Thymus (tissue), 11 donors: ENCODE data around the gene ACTL10. TPM values are rescaled to one million over a fixed set of nuclear protein-coding genes. Genes with fewer than 3 reads are reported as not detected.
"Not testable (repeated sequence)": the region's sequence is repeated elsewhere in the genome, so short reads cannot be mapped to it uniquely, and the experiment has no call there.

ENCODE experiments used
- DNase-seq, 9 donors: peaks; one replicate each; pipeline ENCODE4 v3.0.0-alpha.2; 2013; ENCODE audit warnings: low spot score in 9 of 9, low read depth in 6 of 9, missing footprints in 1 of 9
- H3K27ac ChIP-seq, 2 donors: one replicate each; pipeline ENCODE4 v1.5.1; 2013; ENCODE audit warnings: control low read depth in 1 of 2, low read depth in 1 of 2, low read length in 1 of 2, mild to moderate bottlenecking in 1 of 2, moderate library complexity in 1 of 2
- H3K27me3 ChIP-seq, 2 donors: one replicate each; pipeline ENCODE4 v1.5.1; 2013; ENCODE audit warnings: low read length in 1 of 2; ENCODE audit not compliant: control insufficient read depth in 2 of 2, insufficient read depth in 1 of 2
- H3K36me3 ChIP-seq, 2 donors: one replicate each; pipeline ENCODE4 v1.5.1; 2013; ENCODE audit warnings: low read length in 1 of 2, mild to moderate bottlenecking in 1 of 2, moderate library complexity in 1 of 2; ENCODE audit not compliant: control insufficient read depth in 2 of 2, insufficient read depth in 2 of 2
- H3K4me1 ChIP-seq, 2 donors: one replicate each; pipeline ENCODE4 v1.5.1; 2013; ENCODE audit warnings: low read length in 2 of 2; ENCODE audit not compliant: control insufficient read depth in 2 of 2, insufficient read depth in 2 of 2
- H3K4me3 ChIP-seq, 2 donors: one replicate each; pipeline ENCODE4 v1.5.1; 2013; ENCODE audit warnings: low read length in 2 of 2, control low read depth in 1 of 2, mild to moderate bottlenecking in 1 of 2
- H3K9me3 ChIP-seq, 2 donors: one replicate each; pipeline ENCODE4 v1.5.1; 2013; ENCODE audit warnings: low read length in 1 of 2, mild to moderate bottlenecking in 1 of 2; ENCODE audit not compliant: control insufficient read depth in 2 of 2, insufficient read depth in 1 of 2
- WGBS: extraction: QIAGEN DNeasy Blood & Tissue Kit; methylation state at CpG from one replicate; pipeline ENCODE4 v1.1.7; 2013; 5-methylcytosine and 5-hydroxymethylcytosine counted together
- polyA plus RNA-seq: library from polyadenylated mRNA; stranded (reverse); fragments of 200-250 nt; gene quantifications from one replicate; pipeline ENCODE4 v1.2.3, GENCODE V29; 2013
- total RNA-seq: library from RNA; stranded (reverse); fragments of 120-200 nt; gene quantifications from one replicate; pipeline ENCODE4 v1.2.4, GENCODE V29; 2013
- donor health status: healthy.

ACTL10 gene
- total and polyA plus RNA-seq, 2 donors = 1.2 to 2.8 TPM

DNA sequence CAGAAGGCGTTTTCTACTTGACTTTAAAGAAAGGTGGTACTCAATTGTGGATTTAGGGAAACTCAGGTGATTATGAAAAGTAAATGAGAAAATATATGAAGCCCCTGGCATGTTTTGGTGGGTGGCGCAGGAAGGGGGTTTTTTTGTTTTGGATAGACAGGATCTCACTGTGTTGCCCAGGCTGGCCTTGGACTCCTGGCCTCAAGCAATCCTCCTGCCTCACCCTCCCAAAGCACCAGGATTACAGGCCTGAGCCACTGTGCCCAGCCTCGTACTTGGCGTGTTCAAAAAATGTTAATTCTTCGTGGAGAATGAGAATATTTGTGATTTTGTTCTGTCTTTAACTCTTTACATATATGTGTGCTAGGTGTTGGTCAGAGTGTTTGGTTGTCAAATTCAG lies 36.8 kb upstream of the ACTL10 start:
- no peak for DNase-seq
- peaks cover 35 to 41% of the 10 kb centered on the region in 2 donors for H3K36me3 ChIP-seq
- H3K4me3 ChIP-seq = no peak overlapping the region
- H3K27ac ChIP-seq = no peak overlapping the region
- no peaks in the 10 kb centered on the region for H3K27me3 ChIP-seq
- 98% methylated on average over 5 of the region's 5 CpGs for WGBS
- H3K9me3 ChIP-seq = no peaks in the 10 kb centered on the region
- H3K4me1 ChIP-seq = no peaks in the 10 kb centered on the region

DNA sequence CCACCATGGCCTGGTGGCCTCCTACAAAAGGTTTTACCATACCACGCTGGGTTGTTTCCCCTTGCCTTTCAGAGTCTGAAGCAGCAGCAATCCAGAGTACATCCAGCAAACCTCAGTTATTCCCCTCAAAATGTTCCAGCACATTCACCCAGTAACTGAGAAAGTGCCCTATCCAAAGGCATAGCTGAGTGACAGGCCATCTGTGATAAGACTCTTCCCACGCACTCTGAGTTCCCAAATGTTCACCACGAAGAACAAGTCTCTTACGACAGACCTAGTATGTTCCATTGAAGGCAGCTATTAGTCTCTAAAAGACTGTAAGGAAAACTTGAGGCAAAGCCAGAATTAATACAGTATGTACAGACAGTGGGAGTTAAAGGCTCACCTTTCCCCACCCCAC lies 36.2 kb upstream of the ACTL10 start:
- H3K4me3 ChIP-seq = no peak overlapping the region
- peaks cover 32 to 40% of the 10 kb centered on the region in 2 donors for H3K36me3 ChIP-seq
- 98% methylated on average over 4 of the region's 4 CpGs for WGBS
- no peaks in the 10 kb centered on the region for H3K4me1 ChIP-seq
- DNase-seq = no peak
- no peaks in the 10 kb centered on the region for H3K9me3 ChIP-seq
- no peak overlapping the region for H3K27ac ChIP-seq
- no peaks in the 10 kb centered on the region for H3K27me3 ChIP-seq

DNA sequence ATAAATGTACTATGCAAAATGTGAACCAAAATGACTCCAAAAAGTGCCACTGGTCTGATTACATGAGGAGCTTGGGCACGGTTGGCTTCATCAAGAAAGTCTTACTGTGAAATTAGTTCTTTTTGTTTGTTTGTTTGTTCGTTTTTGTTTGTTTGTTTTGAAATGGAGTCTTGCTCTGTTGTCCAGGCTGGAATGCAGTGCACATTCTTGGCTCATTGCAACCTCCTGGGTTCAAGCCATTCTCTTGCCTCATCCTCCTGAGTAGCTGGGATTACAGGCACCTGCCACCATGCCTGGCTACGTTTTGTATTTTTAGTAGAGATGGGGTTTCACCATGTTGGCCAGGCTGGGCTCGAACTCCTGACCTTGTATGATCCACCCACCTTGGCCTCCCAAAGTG lies 34.8 kb upstream of the ACTL10 start:
- not testable (repeated sequence) for H3K4me3 ChIP-seq, H3K4me1 ChIP-seq, H3K9me3 ChIP-seq, H3K27me3 ChIP-seq, DNase-seq, H3K27ac ChIP-seq
- WGBS = 99% methylated on average over 4 of the region's 4 CpGs
- H3K36me3 ChIP-seq = peaks cover 36 to 40% of the 10 kb centered on the region in 2 donors

DNA sequence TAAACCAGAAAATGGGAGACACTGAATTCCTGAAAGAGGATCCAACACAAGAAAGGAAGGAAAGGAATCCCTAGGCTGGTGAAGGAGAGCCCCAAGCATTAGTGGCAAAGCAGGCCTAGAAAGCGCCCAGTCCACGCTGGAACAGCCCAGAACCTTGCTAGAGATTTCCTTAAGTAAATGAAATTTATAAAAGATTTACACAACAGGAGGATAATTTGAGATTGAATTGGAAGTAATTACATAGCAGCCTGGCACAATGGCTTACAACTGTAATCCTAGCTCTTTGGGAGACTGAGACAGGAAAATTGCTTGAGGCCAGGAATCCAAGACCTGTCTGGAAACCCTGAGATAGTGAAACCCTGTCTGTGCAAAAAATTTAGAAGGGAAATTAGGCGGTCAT lies 31.4 kb upstream of the ACTL10 start:
- no peak overlapping the region for H3K4me3 ChIP-seq
- H3K36me3 ChIP-seq = peaks cover 39 to 43% of the 10 kb centered on the region in 2 donors

DNA sequence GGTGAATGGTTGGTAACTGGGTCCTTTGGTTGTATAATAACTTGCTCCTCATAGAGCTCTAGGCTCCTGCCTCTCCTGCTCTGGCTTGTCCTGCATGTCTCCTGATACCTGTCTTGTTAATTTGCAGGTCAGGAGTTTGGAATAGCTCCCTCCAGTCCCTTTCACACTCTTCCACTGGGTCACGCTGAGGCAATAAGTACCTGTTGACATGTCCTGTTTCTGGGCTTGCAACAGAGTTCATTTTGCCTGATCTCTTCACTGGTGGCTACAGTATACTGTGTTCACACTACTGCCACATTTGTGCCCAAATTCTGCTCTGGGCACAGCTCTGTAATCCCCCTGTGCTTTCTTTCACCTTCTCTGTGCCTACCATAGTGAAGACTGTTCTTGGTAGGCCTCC lies 30.0 kb upstream of the ACTL10 start:
- Histone ChIP-seq H3K4me3 (no peak overlapping the region), H3K36me3 (peaks cover 42 to 44% of the 10 kb centered on the region in 2 donors), H3K27ac (no peak overlapping the region), H3K27me3 (no peaks in the 10 kb centered on the region), H3K4me1 (no peaks in the 10 kb centered on the region), H3K9me3 (no peaks in the 10 kb centered on the region)
- 93% methylated on average over 1 of the region's 1 CpG for WGBS
- DNase-seq = no peak

More for the DNA sequence above, 31.4 kb upstream of the ACTL10 start:
- Histone ChIP-seq H3K4me1 (no peaks in the 10 kb centered on the region), H3K9me3 (no peaks in the 10 kb centered on the region), H3K27ac (no peak overlapping the region), H3K27me3 (no peaks in the 10 kb centered on the region)
- 99% methylated on average over 3 of the region's 3 CpGs for WGBS
- DNase-seq = no peak

DNA sequence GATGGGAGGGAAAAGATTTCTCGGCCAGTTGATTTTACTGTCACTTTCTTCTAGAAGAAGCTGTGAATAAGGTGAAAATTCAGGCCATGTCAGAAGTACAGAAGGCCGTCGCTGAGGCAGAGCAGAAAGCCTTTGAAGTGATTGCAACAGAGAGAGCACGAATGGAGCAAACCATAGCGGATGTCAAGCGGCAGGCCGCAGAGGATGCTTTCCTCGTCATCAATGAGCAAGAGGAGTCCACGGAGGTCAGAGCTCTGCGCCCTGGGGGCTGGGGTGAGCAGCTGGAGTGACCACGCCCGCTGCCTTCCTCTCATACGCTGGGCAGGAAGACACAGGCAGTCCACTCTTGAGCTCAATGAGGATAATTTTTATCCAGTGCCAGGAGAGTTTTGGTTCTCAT lies 26.5 kb upstream of the ACTL10 start:
- no peak overlapping the region for H3K4me3 ChIP-seq
- no peak overlapping the region for H3K27ac ChIP-seq
- H3K36me3 ChIP-seq = peaks cover 52 to 57% of the 10 kb centered on the region in 2 donors
- DNase-seq = no peak
- H3K27me3 ChIP-seq = no peaks in the 10 kb centered on the region
- H3K9me3 ChIP-seq = no peaks in the 10 kb centered on the region
- no peaks in the 10 kb centered on the region for H3K4me1 ChIP-seq
- WGBS = 98% methylated on average over 13 of the region's 13 CpGs

DNA sequence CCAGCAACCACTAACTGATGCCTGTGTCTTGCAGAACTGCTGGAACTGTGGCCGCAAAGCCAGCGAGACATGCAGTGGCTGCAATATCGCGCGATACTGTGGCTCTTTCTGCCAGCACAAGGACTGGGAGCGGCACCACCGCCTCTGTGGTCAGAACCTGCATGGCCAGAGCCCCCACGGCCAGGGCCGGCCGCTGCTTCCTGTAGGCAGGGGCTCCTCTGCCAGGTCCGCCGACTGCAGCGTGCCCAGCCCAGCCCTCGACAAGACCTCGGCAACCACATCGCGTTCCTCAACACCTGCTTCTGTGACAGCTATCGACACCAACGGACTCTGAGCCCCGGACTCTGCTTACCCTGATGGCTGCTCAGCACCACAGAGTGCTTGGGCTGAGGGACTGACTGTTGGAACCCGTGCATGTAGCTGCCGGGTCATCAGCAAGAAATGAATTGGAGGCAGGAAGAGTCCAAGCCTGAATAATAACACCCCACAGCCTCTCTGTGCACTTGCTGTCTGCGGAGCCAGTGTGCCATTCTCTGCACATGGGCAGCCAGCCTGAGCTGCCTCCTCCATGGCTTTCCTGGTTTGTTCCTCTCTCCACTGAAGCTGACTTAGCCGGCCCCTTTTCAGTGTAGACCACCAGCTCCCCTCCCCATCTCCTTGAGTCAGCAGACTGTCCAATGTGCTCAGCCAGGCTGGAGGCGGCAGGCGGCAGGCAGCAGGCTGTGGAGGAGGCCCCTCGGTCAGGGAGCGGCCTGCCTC lies 22.3 kb upstream of the ACTL10 start:
- no peak for DNase-seq
- H3K27ac ChIP-seq = no peak overlapping the region
- H3K27me3 ChIP-seq = no peaks in the 10 kb centered on the region
- no peaks in the 10 kb centered on the region for H3K9me3 ChIP-seq
- H3K4me3 ChIP-seq = no peak overlapping the region
- 96% methylated on average over 28 of the region's 28 CpGs for WGBS
- H3K36me3 ChIP-seq = peaks cover 43 to 44% of the 10 kb centered on the region in 2 donors
- H3K4me1 ChIP-seq = peaks cover 0 to 3% of the 10 kb centered on the region in 2 donors

DNA sequence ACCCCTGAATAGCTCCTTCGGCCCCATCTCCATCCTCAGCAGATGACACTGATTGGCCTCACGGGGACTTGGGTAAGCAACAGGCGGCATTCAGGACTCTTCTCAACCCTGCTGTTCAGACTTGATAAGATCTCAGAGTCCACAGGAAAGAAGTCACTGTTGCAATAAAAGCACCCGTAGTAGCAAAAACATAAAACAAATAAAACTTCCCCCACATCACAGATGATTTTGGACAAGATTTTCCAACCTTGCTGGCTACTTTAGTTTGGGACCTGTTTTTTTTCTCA lies 21.7 kb upstream of the ACTL10 start:
- 92% methylated on average over 4 of the region's 4 CpGs for WGBS
- peaks cover 38 to 39% of the 10 kb centered on the region in 2 donors for H3K36me3 ChIP-seq

DNA sequence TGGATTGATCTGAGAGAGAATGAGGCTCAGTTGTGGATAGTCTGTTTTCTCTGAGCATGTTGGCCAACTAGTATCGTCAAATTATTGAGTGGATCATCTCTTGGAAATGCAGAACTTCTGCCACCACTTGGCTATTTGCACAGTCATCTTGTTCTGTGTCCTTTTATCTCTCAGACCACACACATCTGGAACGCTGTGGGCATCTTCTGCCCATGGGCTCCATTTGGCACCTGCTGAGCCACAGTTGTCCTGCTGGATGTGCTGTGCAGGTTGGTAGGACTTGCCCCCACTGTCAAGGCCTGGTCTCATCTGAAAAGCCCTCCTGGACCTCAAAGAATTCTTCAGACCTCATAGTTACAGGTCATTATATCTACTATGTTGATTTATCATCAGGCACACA lies 21.3 kb upstream of the ACTL10 start:
- Histone ChIP-seq H3K27me3 (no peaks in the 10 kb centered on the region), H3K9me3 (no peaks in the 10 kb centered on the region), H3K4me1 (peaks cover 0 to 4% of the 10 kb centered on the region in 2 donors), H3K4me3 (no peak overlapping the region), H3K27ac (no peak overlapping the region), H3K36me3 (peaks cover 34 to 35% of the 10 kb centered on the region in 2 donors)
- no peak for DNase-seq
- over 99% methylated on average over 2 of the region's 2 CpGs for WGBS

More for the DNA sequence above, 21.7 kb upstream of the ACTL10 start:
- no peak for DNase-seq
- H3K27me3 ChIP-seq = no peaks in the 10 kb centered on the region
- peaks cover 0 to 4% of the 10 kb centered on the region in 2 donors for H3K4me1 ChIP-seq
- H3K27ac ChIP-seq = no peak overlapping the region
- H3K4me3 ChIP-seq = no peak overlapping the region
- H3K9me3 ChIP-seq = no peaks in the 10 kb centered on the region
